Astrocyte (in vitro differentiated cells and primary cell): ENCODE data around the gene LYST.

Source experiments
- CTCF ChIP-seq: IDR thresholded peaks from 2 replicates; pipeline ENCODE4 v1.5.1; 2011; ENCODE audit warnings: low read depth, mild to moderate bottlenecking, inconsistent platforms, low read length, moderate library complexity; ENCODE audit not compliant: insufficient read depth
- EZH2 ChIP-seq: IDR thresholded peaks from 2 replicates; pipeline ENCODE4 v1.6.1; 2012; ENCODE audit warnings: mild to moderate bottlenecking, low read length, inconsistent platforms; ENCODE audit not compliant: insufficient read depth

DNA sequence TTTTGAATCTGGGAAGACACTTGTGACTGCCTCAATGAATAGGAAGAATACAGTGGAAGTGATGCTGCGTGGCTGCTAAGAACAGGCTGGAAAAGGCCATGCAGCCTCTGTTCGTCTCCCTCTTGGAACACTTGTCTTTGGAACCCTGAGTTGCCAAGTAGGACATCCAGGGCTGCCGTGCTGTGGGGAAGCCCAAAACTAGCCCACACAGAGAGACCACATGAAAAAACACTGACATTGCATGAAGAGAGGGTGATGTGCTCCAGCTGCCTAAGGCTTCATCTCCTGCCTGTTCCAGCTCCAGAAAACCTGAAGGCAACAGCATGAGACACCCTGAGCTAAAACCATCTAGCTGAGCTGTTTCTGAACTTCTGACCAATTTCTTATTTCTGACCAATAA lies 156.0 kb downstream of the LYST start:
- TF ChIP-seq EZH2 (no peak), CTCF (no peak)
